Activated CD4-positive, alpha-beta T cell treated with anti-CD3 and anti-CD28 coated beads for 48 hours (primary cell): Measurements from ENCODE around the gene ARMC3.
"Not testable (repeated sequence)": the region's sequence is repeated elsewhere in the genome, so short reads cannot be mapped to it uniquely, and the experiment has no call there.

Source experiments
- DNase-seq: peaks from one replicate; pipeline ENCODE4 v3.0.0-alpha.2; 2020

Gene ARMC3, protein sequence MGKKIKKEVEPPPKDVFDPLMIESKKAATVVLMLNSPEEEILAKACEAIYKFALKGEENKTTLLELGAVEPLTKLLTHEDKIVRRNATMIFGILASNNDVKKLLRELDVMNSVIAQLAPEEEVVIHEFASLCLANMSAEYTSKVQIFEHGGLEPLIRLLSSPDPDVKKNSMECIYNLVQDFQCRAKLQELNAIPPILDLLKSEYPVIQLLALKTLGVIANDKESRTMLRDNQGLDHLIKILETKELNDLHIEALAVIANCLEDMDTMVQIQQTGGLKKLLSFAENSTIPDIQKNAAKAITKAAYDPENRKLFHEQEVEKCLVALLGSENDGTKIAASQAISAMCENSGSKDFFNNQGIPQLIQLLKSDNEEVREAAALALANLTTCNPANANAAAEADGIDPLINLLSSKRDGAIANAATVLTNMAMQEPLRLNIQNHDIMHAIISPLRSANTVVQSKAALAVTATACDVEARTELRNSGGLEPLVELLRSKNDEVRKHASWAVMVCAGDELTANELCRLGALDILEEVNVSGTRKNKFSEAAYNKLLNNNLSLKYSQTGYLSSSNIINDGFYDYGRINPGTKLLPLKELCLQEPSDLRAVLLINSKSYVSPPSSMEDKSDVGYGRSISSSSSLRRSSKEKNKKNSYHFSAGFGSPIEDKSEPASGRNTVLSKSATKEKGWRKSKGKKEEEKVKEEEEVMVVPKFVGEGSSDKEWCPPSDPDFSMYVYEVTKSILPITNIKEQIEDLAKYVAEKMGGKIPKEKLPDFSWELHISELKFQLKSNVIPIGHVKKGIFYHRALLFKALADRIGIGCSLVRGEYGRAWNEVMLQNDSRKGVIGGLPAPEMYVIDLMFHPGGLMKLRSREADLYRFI

GRCh38 chr10:22927661-22928403 lies at the start of gene ARMC3:
TSS of gene ARMC3 (plus strand) at chr10:22928053. CDS start at chr10:22931997, 3,944 bp downstream.
- DNase-seq = peak; percentile 78

DNA sequence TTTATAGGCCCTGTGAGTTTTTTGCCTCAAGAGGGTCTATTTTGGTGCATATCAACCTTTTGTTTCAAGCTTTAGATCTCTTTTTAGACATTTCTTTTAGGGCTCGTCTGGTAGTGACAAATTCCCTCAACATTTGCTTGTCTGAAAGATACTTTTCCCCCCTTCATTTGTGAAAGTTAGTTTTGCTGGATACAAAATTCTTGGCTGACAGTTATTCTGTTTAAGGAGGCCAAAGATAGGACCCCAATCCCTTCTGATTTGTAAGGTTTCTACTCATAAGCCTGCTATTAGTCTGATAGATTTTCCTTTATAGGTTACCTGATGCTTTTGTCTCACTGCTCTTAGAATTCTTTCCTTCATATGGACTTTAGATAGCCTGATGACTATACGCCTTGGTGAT lies 36.1 kb upstream of the ARMC3 start:
- no peak for DNase-seq

GRCh38 chr10:22893781-22894180 lies 34.1 kb upstream of the ARMC3 start:
- DNase-seq = no peak

GRCh38 chr10:22894714-22895113 lies 33.1 kb upstream of the ARMC3 start:
- DNase-seq = no peak

DNA sequence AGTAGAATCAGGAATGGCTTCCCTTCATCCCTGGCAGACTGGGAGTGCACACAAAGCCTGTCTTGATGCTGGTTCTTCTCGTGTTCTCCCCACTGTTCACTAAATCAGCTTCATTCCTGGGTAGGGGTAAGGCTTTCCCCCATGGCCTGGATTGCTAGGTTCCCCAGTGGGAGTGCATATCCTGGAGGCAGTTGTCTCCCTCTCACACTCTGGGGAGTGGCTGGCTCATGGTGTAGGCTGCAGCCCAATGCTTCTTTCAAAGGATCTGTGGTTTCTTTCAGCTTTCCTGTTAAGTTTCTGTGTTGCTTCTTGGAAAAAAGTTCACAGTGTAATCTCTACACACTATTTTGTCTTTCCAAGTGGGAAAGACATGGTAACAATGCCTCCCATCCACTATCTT lies 32.6 kb upstream of the ARMC3 start:
- DNase-seq = no peak

DNA sequence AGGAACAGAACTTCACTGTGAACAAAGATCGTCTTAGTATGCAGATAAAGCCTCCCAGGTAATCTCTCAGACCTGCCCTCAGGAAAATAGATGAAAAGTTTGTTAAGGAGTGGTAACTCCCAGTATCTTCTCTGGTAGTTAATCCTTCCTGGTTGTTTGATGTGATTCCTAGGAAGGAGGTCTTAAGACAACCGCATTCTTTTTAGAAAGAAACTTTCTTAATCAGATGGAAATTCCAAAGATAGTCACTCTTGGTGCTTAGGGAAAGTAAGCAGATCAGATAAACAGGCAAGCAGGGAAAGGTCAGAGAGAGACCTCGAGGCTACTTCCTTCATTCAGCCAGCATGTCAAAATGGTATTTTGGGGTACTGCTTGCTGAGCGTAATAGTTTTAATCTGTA lies 30.5 kb upstream of the ARMC3 start:
- no peak for DNase-seq

GRCh38 chr10:22899307-22899706 lies 28.5 kb upstream of the ARMC3 start:
- no peak for DNase-seq

GRCh38 chr10:22899775-22900174 lies 28.1 kb upstream of the ARMC3 start:
- no peak for DNase-seq

GRCh38 chr10:22900841-22901601 lies 26.8 kb upstream of the ARMC3 start:
- no peak for DNase-seq

- DNase-seq = not testable (repeated sequence)
Measured at GRCh38 chr10:22902147-22902546, 25.7 kb upstream of the ARMC3 start.

GRCh38 chr10:22903694-22904093 lies 24.2 kb upstream of the ARMC3 start:
- DNase-seq = no peak

- no peak for DNase-seq
Measured at GRCh38 chr10:22906767-22907166, 21.1 kb upstream of the ARMC3 start.

GRCh38 chr10:22908837-22909236 lies 19.0 kb upstream of the ARMC3 start:
- DNase-seq = no peak

- DNase-seq = not testable (repeated sequence)
Measured at GRCh38 chr10:22909673-22910072, 18.2 kb upstream of the ARMC3 start.

DNA sequence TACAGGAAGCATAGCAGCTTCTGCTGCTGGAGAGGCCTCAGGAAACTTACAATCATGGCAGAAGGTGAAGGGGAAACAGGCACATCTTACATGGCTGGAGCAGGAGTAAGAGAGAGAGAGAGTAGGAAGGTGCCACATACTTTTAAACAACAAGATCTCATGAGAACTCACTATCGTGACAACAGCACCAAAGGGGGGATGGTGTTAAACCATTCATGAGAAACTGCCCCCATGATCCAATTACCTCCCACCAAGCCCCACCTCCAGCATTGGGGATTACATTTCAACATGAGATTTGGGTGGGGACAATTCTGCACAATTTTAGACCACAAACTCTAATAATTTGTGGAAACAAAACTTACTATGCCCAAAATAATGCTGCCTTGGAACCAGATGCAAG lies 16.8 kb upstream of the ARMC3 start:
- no peak for DNase-seq

- DNase-seq = no peak
Measured at GRCh38 chr10:22911889-22912762, 15.7 kb upstream of the ARMC3 start.

DNA sequence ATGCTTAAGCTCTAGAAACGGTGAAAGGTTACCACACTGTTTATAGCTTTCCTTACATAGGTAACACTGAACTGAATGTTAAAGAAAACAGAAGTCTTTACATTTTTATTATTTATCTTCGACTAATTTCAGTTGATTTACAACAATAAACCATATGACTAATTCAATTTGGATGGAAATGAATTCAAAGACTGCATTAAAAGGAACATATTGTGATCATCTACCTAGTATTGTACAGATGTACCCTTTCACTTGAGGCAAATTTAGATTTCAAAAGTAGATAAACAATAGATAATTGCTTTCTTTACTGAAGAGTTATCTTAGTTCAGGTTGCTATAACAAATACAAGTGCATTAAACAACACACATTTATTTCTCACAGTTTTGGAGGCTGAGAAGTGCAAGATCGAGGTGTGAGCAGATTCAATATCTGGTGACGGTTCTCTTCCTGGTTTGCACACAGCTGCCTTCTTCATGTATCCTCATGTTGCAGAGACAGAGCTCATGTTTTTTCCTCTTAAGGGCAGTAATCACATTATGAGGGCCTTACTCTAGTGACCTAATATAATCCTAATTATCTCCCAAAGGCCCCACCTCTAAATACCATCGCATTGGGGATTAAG lies 15.0 kb upstream of the ARMC3 start:
- no peak for DNase-seq

DNA sequence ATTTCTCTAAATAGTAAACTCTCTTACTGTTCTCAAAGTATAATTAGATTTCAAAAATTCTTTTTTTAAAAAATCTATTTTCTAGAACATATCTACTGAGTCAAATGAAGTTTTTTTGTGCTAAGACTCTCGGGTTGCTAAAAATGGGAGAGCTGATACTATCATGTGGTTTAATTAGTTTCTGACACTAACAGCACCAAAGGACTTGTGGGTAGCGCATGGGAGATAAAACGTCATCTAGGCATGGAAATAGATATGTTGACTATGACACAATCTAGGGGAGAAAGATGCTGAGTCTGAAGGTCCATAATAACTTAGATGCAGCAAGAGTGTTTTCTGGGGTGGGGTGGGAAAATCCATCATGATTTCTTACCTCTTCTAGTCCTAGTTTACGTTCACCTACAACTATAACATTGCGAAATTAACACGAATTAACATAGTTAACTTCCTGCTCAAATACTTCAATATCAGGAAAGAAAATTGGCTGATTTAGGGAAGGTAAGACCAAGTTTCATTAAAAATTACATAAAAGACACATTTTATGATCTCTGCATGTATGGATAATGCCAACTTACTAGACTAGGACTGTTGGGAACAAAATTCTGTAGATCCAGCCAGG lies 14.3 kb upstream of the ARMC3 start:
- no peak for DNase-seq

- DNase-seq = no peak
Measured at GRCh38 chr10:22915314-22915713, 12.5 kb upstream of the ARMC3 start.

DNA sequence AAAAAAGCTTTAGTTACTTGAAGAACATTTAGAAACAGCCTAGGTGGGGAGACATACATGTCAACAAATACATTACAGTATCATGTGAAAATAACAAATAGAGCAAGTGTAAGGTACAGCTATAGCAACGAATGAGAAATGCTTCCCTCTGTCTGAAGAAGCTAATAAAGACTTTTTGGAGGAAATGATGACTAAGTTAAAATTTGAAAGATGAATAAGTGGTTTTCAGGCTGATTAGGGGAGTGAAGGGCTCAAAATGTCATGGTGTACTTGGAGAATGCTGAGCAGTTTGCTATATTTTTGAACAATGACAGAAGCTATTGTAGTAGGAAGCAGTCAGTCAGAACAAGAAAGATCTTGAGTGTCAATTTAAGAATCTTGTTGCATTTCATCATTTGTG lies 2.8 kb upstream of the ARMC3 start:
- DNase-seq = no peak

- DNase-seq = no peak
Measured at GRCh38 chr10:22927166-22927565, 687 bp upstream of the ARMC3 start.
